HG02870 (cell line): ENCODE data around the gene PKD1.
"Not testable (repeated sequence)": the region's sequence is repeated elsewhere in the genome, so short reads cannot be mapped to it uniquely, and the experiment has no call there.

Experiments used
- ATAC-seq: cut with Tn5 transposase; IDR thresholded peaks from one replicate; pipeline ENCODE4 v1.9.1; 2021; ENCODE audit warnings: mild to moderate bottlenecking, moderate library complexity; ENCODE audit not compliant: unreplicated experiment

The PKD1 gene

GRCh38 chr16:2135770-2136490 lies at the start of gene PKD1:
TSS of gene PKD1 (minus strand) at chr16:2135898. CDS start at chr16:2135689, 209 bp downstream.
- ATAC-seq, result not testable (repeated sequence)

GRCh38 chr16:2184962-2185361 lies 49.3 kb upstream of the PKD1 start:
- no peak for ATAC-seq

DNA sequence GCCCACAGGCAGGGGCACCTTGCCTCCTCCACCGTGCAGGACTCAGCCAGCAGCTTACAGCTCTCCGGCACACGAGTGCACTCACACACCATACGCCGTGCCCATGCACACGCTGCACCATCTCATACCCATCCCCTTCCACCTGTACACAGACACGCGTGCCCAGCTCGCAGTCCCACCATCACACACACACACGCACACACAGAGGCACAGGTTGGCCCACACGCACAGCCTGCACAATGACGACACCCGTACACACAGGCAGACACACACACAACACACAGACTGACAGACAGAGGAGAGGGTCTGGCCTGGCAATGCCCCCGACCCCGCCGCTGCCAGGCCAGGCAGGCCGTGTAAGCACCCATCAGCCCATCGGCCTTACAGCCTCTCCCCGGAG lies 48.6 kb upstream of the PKD1 start:
- no peak for ATAC-seq

- no peak for ATAC-seq
These were observed 48.0 kb upstream of the PKD1 start for GRCh38 chr16:2183671-2184070.

DNA sequence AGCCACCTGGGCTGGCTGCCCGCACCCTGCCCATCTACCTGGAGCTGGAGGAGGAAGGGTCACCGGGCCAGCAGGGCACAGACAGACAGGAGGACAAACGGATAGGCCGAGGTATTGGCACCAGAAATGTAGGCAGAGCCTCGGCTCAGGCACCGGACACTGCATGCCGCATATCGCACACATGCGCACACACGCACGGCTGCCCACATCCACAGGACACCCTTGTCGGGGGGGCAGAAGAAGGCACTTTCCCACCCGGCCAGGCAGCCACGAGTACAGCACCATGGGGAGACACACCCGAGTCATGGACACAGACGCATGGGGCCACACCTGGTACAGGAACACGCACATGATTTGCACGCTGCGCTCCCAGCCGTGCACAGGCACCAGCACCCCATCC lies 46.3 kb upstream of the PKD1 start:
- ATAC-seq, result no peak

GRCh38 chr16:2180962-2181923 lies 45.5 kb upstream of the PKD1 start:
- no peak for ATAC-seq

DNA sequence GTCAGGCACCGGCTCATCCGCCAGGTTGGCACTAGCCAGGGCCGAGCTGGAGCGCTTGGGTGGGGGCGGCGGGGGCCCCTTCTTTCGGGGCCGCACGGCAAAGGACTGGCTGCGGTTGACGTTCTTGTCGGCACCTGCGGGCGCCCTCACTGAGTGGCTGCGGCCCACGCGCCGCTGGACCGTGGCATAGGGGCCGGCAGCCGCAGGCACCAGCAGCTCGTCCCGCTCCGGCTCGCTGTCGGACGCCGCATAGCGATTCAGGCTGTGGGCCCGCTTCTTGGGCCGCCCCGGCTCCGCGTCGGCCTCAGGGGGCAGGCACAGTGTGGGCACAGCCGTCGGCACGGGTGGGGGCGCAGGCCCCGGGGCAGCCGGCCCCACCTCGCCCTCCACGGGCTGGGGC lies 44.8 kb upstream of the PKD1 start:
- no peak for ATAC-seq

GRCh38 chr16:2179576-2179975 lies 43.9 kb upstream of the PKD1 start:
- ATAC-seq, result no peak

GRCh38 chr16:2179107-2179501 lies 43.4 kb upstream of the PKD1 start:
- ATAC-seq, result no peak

- no peak for ATAC-seq
These were observed 42.8 kb upstream of the PKD1 start for GRCh38 chr16:2178321-2179106.

- no peak for ATAC-seq
These were observed 41.9 kb upstream of the PKD1 start for GRCh38 chr16:2177561-2177960.

DNA sequence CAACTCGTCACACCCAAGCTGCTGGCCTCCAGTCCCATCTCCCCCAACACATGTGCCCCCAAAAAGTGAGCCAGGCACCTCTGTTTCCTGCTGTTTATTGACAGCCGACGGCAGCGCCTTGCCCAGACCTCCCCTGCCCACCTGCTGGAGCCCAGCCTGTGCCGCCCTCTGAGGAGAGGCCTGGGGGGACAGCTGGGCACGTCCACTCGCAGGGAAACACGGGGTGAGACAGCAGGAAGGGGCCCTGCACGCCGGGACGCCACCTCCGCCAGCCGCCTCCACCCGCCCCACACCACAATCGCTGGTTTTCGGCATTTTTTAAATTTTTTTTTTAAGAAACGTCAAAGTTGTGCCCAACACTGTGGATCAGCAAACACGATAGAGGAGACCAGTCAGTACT lies 41.4 kb upstream of the PKD1 start:
- ATAC-seq, result no peak

- no peak for ATAC-seq
These were observed 40.3 kb upstream of the PKD1 start for GRCh38 chr16:2176047-2176446.

GRCh38 chr16:2175454-2175853 lies 39.8 kb upstream of the PKD1 start:
- ATAC-seq, result no peak

DNA sequence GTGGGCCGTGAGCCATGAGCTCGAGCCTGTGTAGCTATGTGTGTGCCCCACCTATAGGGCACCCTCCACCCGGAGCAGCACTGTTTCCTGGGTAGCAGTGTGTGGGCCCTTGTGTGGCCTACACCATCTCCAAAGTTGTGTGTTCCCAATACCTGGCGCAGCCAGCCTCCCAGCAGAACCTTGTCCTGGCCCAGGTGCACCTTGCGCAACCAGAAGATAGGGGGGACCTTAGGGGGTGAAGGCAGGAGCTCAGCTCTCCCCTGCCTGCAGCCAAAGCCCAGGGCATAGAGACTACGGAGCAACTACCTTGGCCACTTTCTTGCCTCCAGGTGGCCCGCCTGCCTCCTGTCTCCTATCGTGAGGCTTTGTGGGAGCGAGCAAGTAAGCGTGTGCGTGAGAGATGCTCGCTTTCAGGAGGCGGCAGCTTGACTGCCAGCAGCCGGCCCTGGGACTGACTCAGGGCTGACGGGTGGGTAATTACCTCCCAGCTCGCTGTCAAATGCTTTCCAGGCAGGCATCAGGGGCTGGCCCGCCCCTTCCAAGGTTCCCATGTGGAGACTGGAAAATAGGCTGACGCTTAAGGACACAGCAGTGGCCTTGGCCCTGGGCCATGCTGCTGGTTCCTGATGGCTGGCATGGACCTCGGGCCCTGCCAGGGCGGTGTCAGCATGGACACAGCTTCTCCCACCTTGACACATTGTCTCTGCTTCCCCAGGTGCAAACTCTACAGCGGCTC lies 38.9 kb upstream of the PKD1 start:
- ATAC-seq, result no peak

GRCh38 chr16:2173916-2174315 lies 38.2 kb upstream of the PKD1 start:
- no peak for ATAC-seq

- ATAC-seq, result no peak
These were observed 37.7 kb upstream of the PKD1 start for GRCh38 chr16:2173366-2173765.

DNA sequence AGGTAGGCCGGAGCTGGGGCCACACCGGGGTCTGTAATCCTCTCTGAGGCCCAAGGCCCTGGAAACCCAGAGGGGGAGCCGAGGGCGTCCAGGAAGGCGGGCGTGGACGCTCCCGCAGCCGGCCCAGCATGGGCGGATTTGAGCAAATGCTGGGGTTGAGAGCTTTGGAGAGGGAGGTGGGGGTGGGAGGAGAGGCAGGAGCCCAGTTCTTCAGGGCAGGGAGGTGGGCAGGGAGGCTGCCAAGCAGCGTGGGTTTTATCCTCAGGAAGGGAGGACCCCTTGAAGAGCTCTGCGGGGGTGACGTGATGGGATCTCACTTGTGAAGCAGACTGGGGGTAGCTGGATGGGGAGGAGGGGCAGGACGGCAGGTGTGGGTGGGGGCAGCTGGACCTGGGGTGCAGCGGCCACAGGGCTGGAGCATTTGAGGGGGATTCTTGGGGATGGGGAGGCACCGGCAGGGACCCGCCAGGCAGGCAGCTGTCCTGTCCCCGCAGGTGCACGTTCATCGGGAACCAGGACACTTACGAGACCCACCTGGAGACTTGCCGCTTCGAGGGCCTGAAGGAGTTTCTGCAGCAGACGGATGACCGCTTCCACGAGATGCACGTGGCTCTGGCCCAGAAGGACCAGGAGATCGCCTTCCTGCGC lies 37.1 kb upstream of the PKD1 start:
- ATAC-seq, result no peak

GRCh38 chr16:2171601-2172178 lies 36.0 kb upstream of the PKD1 start:
- ATAC-seq, result no peak
